Measurements from ENCODE around the gene ANKS1B. TPM values are rescaled to one million over a fixed set of nuclear protein-coding genes. Genes with fewer than 3 reads are reported as not detected.

The ANKS1B gene
- total RNA-seq, 4 donors from 2014 or later = 34.5 to 81.9 (median 71.1) TPM

- Histone ChIP-seq H3K36me3 (no peaks in the 10 kb centered on the region), H3K27ac (no peak overlapping the region), H3K4me3 (replicated peaks in 1 of 3) (no peak overlapping the region), H3K4me1 (peaks cover 0 to 7% of the 10 kb centered on the region in 2 donors), H3K27me3 (no peaks in the 10 kb centered on the region), H3K9me3 (no peaks in the 10 kb centered on the region)
- intact Hi-C loops (cut with DNase I) = no loop called here
- no peak for TF ChIP-seq POLR2A (IDR thresholded peaks at IDR 0.05)
- no peak for TF ChIP-seq CTCF (IDR thresholded peaks at IDR 0.05)
- DNase-seq = no peak
- WGBS, 2 donors = 96 to 97% methylated on average over 5 of the region's 5 CpGs
Observed at GRCh38 chr12:99870085-99870484, 114.7 kb downstream of the ANKS1B start.

- H3K4me3 ChIP-seq (replicated peaks in 1 of 3) = no peak overlapping the region
- 81 to 83% methylated on average over 4 of the region's 4 CpGs for WGBS, 2 donors
- DNase-seq = no peak
- H3K27me3 ChIP-seq = no peaks in the 10 kb centered on the region
- H3K36me3 ChIP-seq = no peaks in the 10 kb centered on the region
- H3K27ac ChIP-seq = peak overlapping the region in 2 of 3 donors; percentile 66 to 71
- TF ChIP-seq CTCF (IDR thresholded peaks at IDR 0.05) = no peak
- no peak for TF ChIP-seq POLR2A (IDR thresholded peaks at IDR 0.05)
- H3K4me1 ChIP-seq = peaks cover 17 to 27% of the 10 kb centered on the region in 2 donors
- intact Hi-C loops (cut with DNase I) = no loop called here
- H3K9me3 ChIP-seq = no peaks in the 10 kb centered on the region
Observed at GRCh38 chr12:99861731-99862130, 123.0 kb downstream of the ANKS1B start.

- TF ChIP-seq POLR2A (IDR thresholded peaks at IDR 0.05) (no peak), CTCF (IDR thresholded peaks at IDR 0.05) (no peak)
- no peak overlapping the region for H3K4me3 ChIP-seq (replicated peaks in 1 of 3)
- H3K4me1 ChIP-seq = peaks cover 17 to 19% of the 10 kb centered on the region in 2 donors
- intact Hi-C loops (cut with DNase I) = no loop called here
- H3K9me3 ChIP-seq = no peaks in the 10 kb centered on the region
- no peaks in the 10 kb centered on the region for H3K27me3 ChIP-seq
- 93 to 94% methylated on average over 1 of the region's 1 CpG for WGBS, 2 donors
- DNase-seq = no peak
- H3K27ac ChIP-seq = no peak overlapping the region
- H3K36me3 ChIP-seq = no peaks in the 10 kb centered on the region
Observed at GRCh38 chr12:99859126-99859525, 125.6 kb downstream of the ANKS1B start.

GRCh38 chr12:99852666-99853065 is 132.1 kb downstream of the ANKS1B start:
- WGBS, 2 donors = 77 to 85% methylated on average over 5 of the region's 5 CpGs
- intact Hi-C loops (cut with DNase I) = no loop called here

GRCh38 chr12:99847936-99848335 is 136.8 kb downstream of the ANKS1B start:
- no peaks in the 10 kb centered on the region for H3K9me3 ChIP-seq
- no peak for TF ChIP-seq CTCF (IDR thresholded peaks at IDR 0.05)
- H3K27me3 ChIP-seq = no peaks in the 10 kb centered on the region
- no peaks in the 10 kb centered on the region for H3K36me3 ChIP-seq
- H3K4me3 ChIP-seq (replicated peaks in 1 of 3) = no peak overlapping the region
- H3K4me1 ChIP-seq = no peaks in the 10 kb centered on the region
- no peak overlapping the region for H3K27ac ChIP-seq
- no peak for DNase-seq
- intact Hi-C loops (cut with DNase I) = no loop called here

More at GRCh38 chr12:99852666-99853065, 132.1 kb downstream of the ANKS1B start:
- no peaks in the 10 kb centered on the region for H3K27me3 ChIP-seq
- no peak overlapping the region for H3K27ac ChIP-seq
- H3K4me1 ChIP-seq = no peaks in the 10 kb centered on the region
- TF ChIP-seq CTCF (IDR thresholded peaks at IDR 0.05) (no peak), POLR2A (IDR thresholded peaks at IDR 0.05) (no peak)
- no peaks in the 10 kb centered on the region for H3K36me3 ChIP-seq
- no peaks in the 10 kb centered on the region for H3K9me3 ChIP-seq
- DNase-seq = no peak
- no peak overlapping the region for H3K4me3 ChIP-seq (replicated peaks in 1 of 3)

Measured in thyroid gland (tissue), 4 donors.